ENCODE measurements around the gene TLE4.

- TF ChIP-seq RAD21 (IDR thresholded peaks at IDR 0.05; ENCODE audit: low read length) (no peak), CTCF (conservative IDR thresholded peaks at IDR 0.05; ENCODE audit: low read depth, low read length) (no peak), POLR2A (IDR thresholded peaks at IDR 0.05; ENCODE audit: low read depth, low read length) (no peak), CEBPB (IDR thresholded peaks at IDR 0.05; ENCODE audit: low read depth, low read length) (no peak), ELK1 (IDR thresholded peaks at IDR 0.05; ENCODE audit: borderline replicate concordance, low read depth, low read length) (no peak), RCOR1 (IDR thresholded peaks at IDR 0.05; ENCODE audit: insufficient replicate concordance, low read length) (no peak), MXI1 (IDR thresholded peaks at IDR 0.05; ENCODE audit: borderline replicate concordance, low read depth, low read length) (no peak), MAFK (IDR thresholded peaks at IDR 0.05; ENCODE audit: low read depth, low read length) (no peak), USF2 (IDR thresholded peaks at IDR 0.05; ENCODE audit: low read depth, low read length) (no peak), NFE2L2 (IDR thresholded peaks at IDR 0.05; ENCODE audit: low read depth, low read length) (no peak), RFX5 (IDR thresholded peaks at IDR 0.05; ENCODE audit: low read depth, low read length) (no peak)
Measured at GRCh38 chr9:79574781-79575180, 3.0 kb downstream of the TLE4 start.

All from IMR-90 (cell line).